ENCODE measurements around the gene GLT6D1. TPM values are rescaled to one million over a fixed set of nuclear protein-coding genes. Genes with fewer than 3 reads are reported as not detected.

The GLT6D1 gene
- total and polyA plus RNA-seq, 2 donors (not counting 3 experiments of a cell fraction or from before 2014, with no cell fraction given), result not detected

GRCh38 chr9:135624282-135624681 is 15.1 kb downstream of the GLT6D1 start:
- FAIRE-seq, result no peak
- Histone ChIP-seq H3K9me1 (replicated peaks; ENCODE audit: control insufficient read depth, extremely low read depth, insufficient read depth, low read length) (no peaks in the 10 kb centered on the region), H3K27me3 (ENCODE audit: control insufficient read depth in 2 of 2, insufficient read depth in 2 of 2, low read length in 2 of 2) (peaks cover 0 to 4% of the 10 kb centered on the region in 2 experiments), H3K27ac (ENCODE audit: insufficient read depth, low read depth, low read length) (no peak overlapping the region), H3K4me2 (ENCODE audit: insufficient read depth, low read length) (no peak overlapping the region), H3K36me3 (ENCODE audit: control insufficient read depth in 2 of 2, extremely low read depth in 1 of 2, insufficient read depth in 2 of 2, low read length in 2 of 2) (no peaks in the 10 kb centered on the region), H3K9ac (replicated peaks; ENCODE audit: extremely low read depth, insufficient read depth, low read length) (no peak overlapping the region), H2AFZ (ENCODE audit: low read depth, low read length) (no peak overlapping the region), H3K9me3 (replicated peaks; ENCODE audit: control insufficient read depth, insufficient read depth, low read length) (no peaks in the 10 kb centered on the region), H4K20me1 (replicated peaks; ENCODE audit: control insufficient read depth, extremely low read depth, insufficient read depth, low read length) (no peaks in the 10 kb centered on the region), H3K4me3 (replicated peaks in 1 of 3; ENCODE audit: insufficient read depth in 1 of 3, low read depth in 1 of 3, low read length in 3 of 3) (no peak overlapping the region), H3K79me2 (ENCODE audit: control insufficient read depth, insufficient read depth, low read length) (no peaks in the 10 kb centered on the region), H3K4me1 (ENCODE audit: control insufficient read depth, extremely low read depth, insufficient read depth, low read length) (no peaks in the 10 kb centered on the region)
- intact Hi-C loops (cut with micrococcal nuclease), result no loop called here
- dilution Hi-C loops (cut with MboI; ENCODE audit: extremely low pct_ligation_motif_present, low sequenced_read_pairs), result no loop called here
- TF ChIP-seq CTCF (IDR thresholded peaks at IDR 0.05; ENCODE audit: extremely low read depth in 1 of 2, insufficient read depth in 1 of 2, low read depth in 1 of 2, low read length in 2 of 2) (no peak), POLR2AphosphoS5 (IDR thresholded peaks at IDR 0.05; ENCODE audit: insufficient read depth, low read depth, low read length) (no peak), JUN (IDR thresholded peaks at IDR 0.05; ENCODE audit: borderline replicate concordance, insufficient read depth, insufficient read length, low read depth) (no peak), FOS (IDR thresholded peaks at IDR 0.05; ENCODE audit: borderline replicate concordance, insufficient read depth, low read length) (no peak)
- ChIA-PET CTCF (no interaction called here), POLR2A (no interaction called here)
- no peak for DNase-seq (ENCODE audit: low read depth, low spot score)
- BruUV-seq (replicated peaks), result no TSS peak

GRCh38 chr9:135622415-135623020 is 16.8 kb downstream of the GLT6D1 start:
- H3K9ac ChIP-seq (replicated peaks; ENCODE audit: extremely low read depth, insufficient read depth, low read length), result no peak overlapping the region
- no peaks in the 10 kb centered on the region for H4K20me1 ChIP-seq (replicated peaks; ENCODE audit: control insufficient read depth, extremely low read depth, insufficient read depth, low read length)
- no peaks in the 10 kb centered on the region for H3K27me3 ChIP-seq (ENCODE audit: control insufficient read depth in 2 of 2, insufficient read depth in 2 of 2, low read length in 2 of 2)
- H2AFZ ChIP-seq (ENCODE audit: low read depth, low read length), result no peak overlapping the region
- intact Hi-C loops (cut with micrococcal nuclease), result no loop called here
- H3K4me2 ChIP-seq (ENCODE audit: insufficient read depth, low read length), result no peak overlapping the region
- TF ChIP-seq EZH2 (IDR thresholded peaks at IDR 0.05; ENCODE audit: borderline replicate concordance, low read depth, low read length, severe bottlenecking), result no peak
- TF ChIP-seq FOS (IDR thresholded peaks at IDR 0.05; ENCODE audit: borderline replicate concordance, insufficient read depth, low read length), result no peak
- no peak for TF ChIP-seq CTCF (IDR thresholded peaks at IDR 0.05; ENCODE audit: extremely low read depth in 1 of 2, insufficient read depth in 1 of 2, low read depth in 1 of 2, low read length in 2 of 2)
- TF ChIP-seq GATA2 (IDR thresholded peaks at IDR 0.05; ENCODE audit: insufficient read depth, insufficient read length, low read depth, low read length), result no peak
- no peak for TF ChIP-seq JUN (IDR thresholded peaks at IDR 0.05; ENCODE audit: borderline replicate concordance, insufficient read depth, insufficient read length, low read depth)
- TF ChIP-seq MAX (IDR thresholded peaks at IDR 0.05; ENCODE audit: insufficient read depth, insufficient read length), result no peak
- no peak for TF ChIP-seq POLR2AphosphoS5 (IDR thresholded peaks at IDR 0.05; ENCODE audit: insufficient read depth, low read depth, low read length)
- TF ChIP-seq MYC (IDR thresholded peaks at IDR 0.05; ENCODE audit: low read depth, low read length), result no peak
- no peak for TF ChIP-seq POLR2A (IDR thresholded peaks at IDR 0.05; ENCODE audit: low read depth, low read length)
- no peaks in the 10 kb centered on the region for H3K79me2 ChIP-seq (ENCODE audit: control insufficient read depth, insufficient read depth, low read length)
- DNase-seq (ENCODE audit: low read depth, low spot score) (no peak), FAIRE-seq (no peak)
- ChIA-PET POLR2A (interaction anchor here (0.7 kb wide), 1 partner anchor 968 kb away, joined by 3 read pairs; no protein-coding TSS in a partner anchor), CTCF (interaction anchor here (1.1 to 2.4 kb wide), 2 partner anchors 9 to 19 kb away, joined by 4 to 5 read pairs; no protein-coding TSS in a partner anchor)
- H3K4me1 ChIP-seq (ENCODE audit: control insufficient read depth, extremely low read depth, insufficient read depth, low read length), result no peaks in the 10 kb centered on the region
- H3K27ac ChIP-seq (ENCODE audit: insufficient read depth, low read depth, low read length), result no peak overlapping the region
- BruUV-seq (replicated peaks), result no TSS peak
- H3K4me3 ChIP-seq (replicated peaks in 1 of 3; ENCODE audit: insufficient read depth in 1 of 3, low read depth in 1 of 3, low read length in 3 of 3), result no peak overlapping the region
- no peaks in the 10 kb centered on the region for H3K36me3 ChIP-seq (ENCODE audit: control insufficient read depth in 2 of 2, extremely low read depth in 1 of 2, insufficient read depth in 2 of 2, low read length in 2 of 2)
- no peaks in the 10 kb centered on the region for H3K9me1 ChIP-seq (replicated peaks; ENCODE audit: control insufficient read depth, extremely low read depth, insufficient read depth, low read length)
- dilution Hi-C loops (cut with MboI; ENCODE audit: extremely low pct_ligation_motif_present, low sequenced_read_pairs), result no loop called here
- no peaks in the 10 kb centered on the region for H3K9me3 ChIP-seq (replicated peaks; ENCODE audit: control insufficient read depth, insufficient read depth, low read length)
